GM10266 (cell line): ENCODE results near the gene AGBL4.

Experiments
- DNase-seq: peaks from one replicate; pipeline ENCODE4 v3.0.0; 2012; ENCODE audit errors: extremely low spot score
- TF ChIP-seq, protein P1 (sequence below): IDR thresholded peaks from 2 replicates; pipeline ENCODE4 v1.5.1; 2012; ENCODE audit warnings: mild to moderate bottlenecking, low read depth; ENCODE audit not compliant: control insufficient read depth, insufficient read depth; ENCODE audit errors: missing control alignments

AGBL4 gene

DNA sequence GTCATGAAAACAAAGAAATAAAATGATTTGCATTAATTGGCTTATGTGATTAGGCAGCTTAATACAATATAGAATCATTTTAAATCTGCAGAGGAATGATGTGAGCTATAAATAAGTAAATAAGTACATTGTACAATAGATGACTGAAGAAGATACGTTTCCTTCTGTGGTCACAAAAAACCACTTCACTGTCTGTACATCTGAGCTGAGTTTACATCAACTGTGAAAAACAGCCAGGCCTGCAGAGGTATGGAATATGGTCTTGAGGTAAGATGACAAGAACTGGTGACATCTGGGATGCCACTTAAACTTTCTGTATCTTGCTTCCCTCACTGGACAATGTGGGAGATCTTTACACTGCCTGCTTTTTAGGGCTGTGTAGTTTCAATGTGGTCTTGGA, 1117.0 kb downstream of the AGBL4 start:
- TF ChIP-seq, protein P1, sequence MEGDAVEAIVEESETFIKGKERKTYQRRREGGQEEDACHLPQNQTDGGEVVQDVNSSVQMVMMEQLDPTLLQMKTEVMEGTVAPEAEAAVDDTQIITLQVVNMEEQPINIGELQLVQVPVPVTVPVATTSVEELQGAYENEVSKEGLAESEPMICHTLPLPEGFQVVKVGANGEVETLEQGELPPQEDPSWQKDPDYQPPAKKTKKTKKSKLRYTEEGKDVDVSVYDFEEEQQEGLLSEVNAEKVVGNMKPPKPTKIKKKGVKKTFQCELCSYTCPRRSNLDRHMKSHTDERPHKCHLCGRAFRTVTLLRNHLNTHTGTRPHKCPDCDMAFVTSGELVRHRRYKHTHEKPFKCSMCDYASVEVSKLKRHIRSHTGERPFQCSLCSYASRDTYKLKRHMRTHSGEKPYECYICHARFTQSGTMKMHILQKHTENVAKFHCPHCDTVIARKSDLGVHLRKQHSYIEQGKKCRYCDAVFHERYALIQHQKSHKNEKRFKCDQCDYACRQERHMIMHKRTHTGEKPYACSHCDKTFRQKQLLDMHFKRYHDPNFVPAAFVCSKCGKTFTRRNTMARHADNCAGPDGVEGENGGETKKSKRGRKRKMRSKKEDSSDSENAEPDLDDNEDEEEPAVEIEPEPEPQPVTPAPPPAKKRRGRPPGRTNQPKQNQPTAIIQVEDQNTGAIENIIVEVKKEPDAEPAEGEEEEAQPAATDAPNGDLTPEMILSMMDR, result no peak
- DNase-seq, result no peak

DNA sequence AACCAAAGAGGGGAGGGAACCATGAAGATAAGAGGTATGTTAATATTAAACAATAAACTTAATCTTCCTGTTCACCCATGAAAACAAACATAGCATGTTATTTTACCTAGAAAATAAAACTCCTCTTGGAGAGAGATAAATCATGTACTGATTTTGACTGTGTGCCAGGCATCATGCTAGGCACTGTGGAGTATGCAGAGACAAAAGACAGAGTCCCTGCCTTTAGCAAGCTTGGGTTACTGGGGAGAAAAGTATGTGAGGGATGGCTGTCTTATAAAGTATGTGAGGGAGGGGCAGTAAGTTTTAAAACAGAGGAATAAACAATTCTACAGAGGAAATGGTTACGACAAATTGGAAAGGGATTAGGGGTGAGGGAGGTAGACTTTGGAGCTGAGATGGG, 1117.6 kb downstream of the AGBL4 start:
- DNase-seq, result no peak
- TF ChIP-seq, protein P1, result no peak

DNA sequence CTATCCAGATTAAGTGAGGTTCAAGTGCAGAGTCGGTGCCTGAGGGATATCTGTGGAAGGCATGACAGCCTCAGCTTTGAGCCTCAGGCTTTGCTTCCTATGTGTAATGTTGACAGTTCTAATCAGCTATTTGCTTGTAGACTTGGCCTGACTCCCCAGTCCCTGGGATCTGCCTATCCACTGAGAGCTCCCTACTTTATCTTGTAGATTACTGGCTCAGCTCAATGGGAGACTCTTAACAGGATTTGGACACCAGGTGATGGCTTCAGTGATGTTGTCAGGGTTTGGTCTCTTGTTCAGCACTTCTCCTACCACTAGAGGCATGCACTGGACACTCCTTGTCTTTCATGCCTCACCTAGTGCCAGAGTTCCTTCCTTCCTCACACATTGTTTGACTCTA, 1120.5 kb downstream of the AGBL4 start:
- TF ChIP-seq, protein P1, result no peak
- no peak for DNase-seq

DNA sequence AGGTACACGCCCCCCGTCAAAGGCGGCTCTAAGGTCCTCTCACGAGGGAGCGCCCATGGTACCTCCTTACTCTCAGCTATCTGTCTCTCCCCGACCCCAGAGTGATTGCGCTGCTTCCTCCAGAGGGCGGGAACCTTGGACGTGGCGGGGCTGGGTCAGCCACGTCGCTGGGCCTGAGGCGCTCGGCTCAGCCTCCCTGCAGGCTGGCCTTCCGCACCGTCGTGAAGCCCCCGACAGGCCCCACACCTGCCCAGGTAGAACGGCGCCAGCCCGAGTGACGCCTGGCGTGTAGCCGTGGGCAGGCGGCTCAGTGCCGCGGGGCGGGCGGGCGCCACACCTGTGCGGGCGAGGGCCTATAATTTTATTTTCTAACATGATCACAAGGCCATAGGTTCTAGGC, 1124.9 kb downstream of the AGBL4 start:
- TF ChIP-seq, protein P1, result no peak
- no peak for DNase-seq

DNA sequence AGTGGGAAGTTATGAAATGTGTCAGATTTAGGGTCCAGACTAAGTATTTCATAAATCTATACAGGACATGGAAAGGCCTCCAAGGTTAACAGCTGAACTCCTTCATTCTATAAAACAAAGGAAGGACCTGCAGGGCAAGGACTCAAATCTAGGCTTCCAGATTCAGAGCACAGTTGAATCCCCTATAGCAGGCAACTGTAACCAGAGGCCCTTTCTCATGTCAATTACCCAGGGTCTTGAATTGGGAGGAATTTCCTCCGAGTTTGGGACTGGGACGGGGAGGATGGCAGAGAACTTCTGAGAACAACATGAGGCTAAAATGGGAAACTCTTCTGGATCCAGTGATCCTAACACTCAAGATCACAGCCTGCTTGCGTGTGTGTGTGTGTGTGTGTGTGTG, 1134.1 kb downstream of the AGBL4 start:
- TF ChIP-seq, protein P1, result no peak
- no peak for DNase-seq

DNA sequence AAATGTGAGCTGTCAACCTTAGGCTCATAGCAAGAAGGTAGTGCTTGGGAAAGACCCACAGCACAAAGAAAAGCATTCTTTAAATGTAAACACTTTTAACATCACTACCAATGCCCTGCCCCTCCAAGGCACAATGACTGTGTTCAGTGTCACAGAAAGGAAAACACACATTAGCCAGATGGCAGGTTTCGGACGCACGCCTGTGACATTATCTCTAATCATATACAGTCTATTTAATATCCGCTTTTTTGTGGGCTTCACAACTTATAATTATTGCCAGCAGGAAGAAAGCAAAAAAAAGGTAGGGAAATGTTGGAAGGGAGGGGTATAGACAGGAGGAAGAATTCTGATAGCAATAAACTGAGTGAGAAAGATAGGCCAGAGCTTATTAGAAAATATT, 1134.7 kb downstream of the AGBL4 start:
- TF ChIP-seq, protein P1, result no peak
- no peak for DNase-seq

DNA sequence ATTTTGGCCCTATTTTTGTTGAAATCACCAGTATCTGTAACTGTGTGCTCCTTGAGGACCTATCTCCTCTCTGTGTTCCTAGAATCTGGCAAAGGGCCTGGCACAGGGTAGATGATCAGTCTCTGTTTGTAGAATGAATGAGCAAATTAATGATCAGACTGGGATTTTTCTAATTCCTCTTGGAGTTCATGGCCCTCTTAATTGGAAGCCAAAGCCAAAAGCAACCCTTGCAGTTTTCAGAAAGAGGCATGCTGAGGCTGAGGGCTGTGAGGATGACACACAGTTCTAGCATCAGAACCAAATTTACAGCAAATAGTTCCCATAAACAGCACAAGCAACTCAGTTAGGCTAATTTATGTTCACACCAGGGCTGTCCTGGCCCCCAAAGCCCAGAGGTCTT, 1136.0 kb downstream of the AGBL4 start:
- DNase-seq, result no peak
- TF ChIP-seq, protein P1, result no peak

DNA sequence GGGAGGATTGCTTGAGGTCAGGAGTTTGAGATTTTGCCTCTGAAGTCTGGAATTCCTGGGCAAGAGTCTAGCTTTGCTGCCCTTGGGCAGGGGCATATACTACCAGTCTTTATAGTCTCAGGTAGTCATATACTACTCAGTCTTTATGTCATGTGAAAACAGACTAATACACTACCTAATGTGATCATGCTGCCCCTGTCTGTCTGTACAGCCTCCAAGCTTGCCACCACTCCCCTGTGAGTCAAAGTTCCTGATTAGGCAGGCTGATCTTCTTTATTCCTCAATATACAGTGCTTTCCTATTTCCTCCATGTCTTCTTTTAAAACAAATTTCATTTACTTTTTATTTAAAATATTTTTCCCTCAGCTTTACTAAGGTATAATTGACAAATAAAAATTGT, 1141.7 kb downstream of the AGBL4 start:
- TF ChIP-seq, protein P1, result no peak
- no peak for DNase-seq
